GM18519 (cell line): ENCODE data around the gene BTBD19.
A peak's percentile ranks its signal among the peaks of the same experiment; 100 is the strongest.
"Not testable (repeated sequence)": the region's sequence is repeated elsewhere in the genome, so short reads cannot be mapped to it uniquely, and the experiment has no call there.

Source experiments
- ATAC-seq: cut with Tn5 transposase; IDR thresholded peaks from one replicate; pipeline ENCODE4 v1.9.1; 2021; ENCODE audit warnings: mild to moderate bottlenecking, moderate library complexity; ENCODE audit not compliant: unreplicated experiment, low FRiP score

BTBD19 gene

GRCh38 chr1:44786841-44787426 lies 21.4 kb upstream of the BTBD19 start:
- no peak for ATAC-seq

GRCh38 chr1:44787506-44787905 lies 20.8 kb upstream of the BTBD19 start:
- ATAC-seq = no peak

GRCh38 chr1:44788120-44788860 lies 20.0 kb upstream of the BTBD19 start, which contains the start of gene BEST4:
BEST4 (minus strand) TSS chr1:44788170; CDS start chr1:44787705, 465 bp downstream.
- ATAC-seq = no peak

GRCh38 chr1:44790968-44791801 lies 17.1 kb upstream of the BTBD19 start:
- ATAC-seq = no peak

GRCh38 chr1:44792736-44793502 lies 15.4 kb upstream of the BTBD19 start:
- no peak for ATAC-seq

GRCh38 chr1:44797886-44798285 lies 10.4 kb upstream of the BTBD19 start:
- ATAC-seq = not testable (repeated sequence)

GRCh38 chr1:44798481-44799365 lies 9.6 kb upstream of the BTBD19 start:
- ATAC-seq = no peak

GRCh38 chr1:44799770-44800584 lies 8.3 kb upstream of the BTBD19 start, which contains the start of gene PLK3:
PLK3 (plus strand) TSS chr1:44800377; CDS start chr1:44800464, 87 bp downstream.
- ATAC-seq = peak; percentile 61

- ATAC-seq = no peak
Measured at GRCh38 chr1:44801491-44802305, 6.6 kb upstream of the BTBD19 start.

GRCh38 chr1:44802306-44803061 lies 5.8 kb upstream of the BTBD19 start:
- ATAC-seq = no peak

- no peak for ATAC-seq
Measured at GRCh38 chr1:44803062-44803311, 5.3 kb upstream of the BTBD19 start.

- no peak for ATAC-seq
Measured at GRCh38 chr1:44803312-44804095, 4.8 kb upstream of the BTBD19 start.

- ATAC-seq = no peak
Measured at GRCh38 chr1:44805311-44806024, 2.9 kb upstream of the BTBD19 start.

GRCh38 chr1:44806025-44806703 lies 2.2 kb upstream of the BTBD19 start:
- no peak for ATAC-seq

GRCh38 chr1:44806704-44807363 lies 1.5 kb upstream of the BTBD19 start, which contains the start of gene DYNLT4:
DYNLT4 (minus strand) TSS chr1:44807351; CDS start chr1:44806668, 683 bp downstream.
- ATAC-seq = no peak
